H9 (cell line): ENCODE measurements around the gene MYCBP2. TPM values are rescaled to one million over a fixed set of nuclear protein-coding genes. Genes with fewer than 3 reads are reported as not detected.

ENCODE experiments used
- DNase-seq: peaks from one replicate; pipeline ENCODE4 v3.0.0-alpha.2; 2017
- H2AFZ ChIP-seq: one replicate; pipeline ENCODE4 v1.6.1; 2013; ENCODE audit warnings: mild to moderate bottlenecking, low read length, control low read depth, moderate library complexity
- H2AK5ac ChIP-seq: 2 replicates; pipeline ENCODE4 v1.6.1; 2013; ENCODE audit warnings: low read length, control low read depth, mixed read lengths; ENCODE audit not compliant: insufficient read length
- H2BK120ac ChIP-seq: one replicate; pipeline ENCODE4 v1.6.1; 2013; ENCODE audit warnings: low read depth, mild to moderate bottlenecking, low read length, control low read depth, inconsistent platforms; ENCODE audit not compliant: poor library complexity, severe bottlenecking
- H2BK12ac ChIP-seq: 2 replicates; pipeline ENCODE4 v1.6.1; 2013; ENCODE audit warnings: low read length, control low read depth, mixed read lengths, low read depth; ENCODE audit not compliant: insufficient read length
- H2BK15ac ChIP-seq: 2 replicates; pipeline ENCODE4 v1.6.1; 2013; ENCODE audit warnings: low read depth, low read length, control low read depth
- H2BK20ac ChIP-seq: one replicate; pipeline ENCODE4 v1.6.1; 2013; ENCODE audit warnings: low read depth, mild to moderate bottlenecking, low read length, control low read depth, inconsistent platforms; ENCODE audit not compliant: poor library complexity, severe bottlenecking
- H2BK5ac ChIP-seq: 2 replicates; pipeline ENCODE4 v1.6.1; 2013; ENCODE audit warnings: low read length, control low read depth, mixed read lengths; ENCODE audit not compliant: insufficient read length
- H3K14ac ChIP-seq: 2 replicates; pipeline ENCODE4 v1.6.1; 2013; ENCODE audit warnings: low read length, control low read depth; ENCODE audit not compliant: insufficient read depth
- H3K18ac ChIP-seq: 2 replicates; pipeline ENCODE4 v1.6.1; 2013; ENCODE audit warnings: low read depth, mild to moderate bottlenecking, mixed read lengths, low read length, control low read depth; ENCODE audit not compliant: insufficient read length
- H3K23ac ChIP-seq: 2 replicates; pipeline ENCODE4 v1.6.1; 2013; ENCODE audit warnings: low read length, control low read depth, mixed read lengths, low read depth; ENCODE audit not compliant: insufficient read length
- H3K23me2 ChIP-seq: 2 replicates; pipeline ENCODE4 v1.6.1; 2013; ENCODE audit warnings: low read depth, mild to moderate bottlenecking, mixed read lengths, low read length, control low read depth; ENCODE audit not compliant: insufficient read length, poor library complexity, severe bottlenecking
- H3K27ac ChIP-seq: 2 replicates; pipeline ENCODE4 v1.5.1; 2013; ENCODE audit warnings: low read length, control low read depth, mixed read lengths, low read depth; ENCODE audit not compliant: insufficient read length
- H3K27me3 ChIP-seq: 2 replicates; pipeline ENCODE4 v1.6.1; 2013; ENCODE audit warnings: low read length, control low read depth, inconsistent platforms; ENCODE audit not compliant: insufficient read depth
- H3K4ac ChIP-seq: 2 replicates; pipeline ENCODE4 v1.6.1; 2013; ENCODE audit warnings: low read depth, mild to moderate bottlenecking, control low read depth, inconsistent platforms, low read length, moderate library complexity
- H3K4me1 ChIP-seq: 2 replicates; pipeline ENCODE4 v1.6.1; 2013; ENCODE audit warnings: low read length, control low read depth, inconsistent platforms; ENCODE audit not compliant: insufficient read depth
- H3K4me2 ChIP-seq: 2 replicates; pipeline ENCODE4 v1.6.1; 2013; ENCODE audit warnings: low read length, control low read depth, mixed read lengths; ENCODE audit not compliant: insufficient read length, insufficient read depth
- H3K56ac ChIP-seq: 2 replicates; pipeline ENCODE4 v1.6.1; 2013; ENCODE audit warnings: low read depth, mild to moderate bottlenecking, mixed read lengths, low read length, control low read depth; ENCODE audit not compliant: insufficient read length
- H3K79me1 ChIP-seq: 2 replicates; pipeline ENCODE4 v1.6.1; 2013; ENCODE audit warnings: low read depth, mild to moderate bottlenecking, moderate library complexity, low read length, control low read depth, inconsistent platforms; ENCODE audit not compliant: insufficient read depth, poor library complexity, severe bottlenecking
- H3K79me2 ChIP-seq: 2 replicates; pipeline ENCODE4 v1.6.1; 2013; ENCODE audit warnings: low read length, control low read depth, inconsistent platforms; ENCODE audit not compliant: insufficient read depth
- H3K9ac ChIP-seq: 2 replicates; pipeline ENCODE4 v1.6.1; 2013; ENCODE audit warnings: low read length, control low read depth, mixed read lengths; ENCODE audit not compliant: insufficient read length; ENCODE audit errors: extremely low read depth
- H3K9me3 ChIP-seq: one replicate; pipeline ENCODE4 v1.6.1; 2013; ENCODE audit warnings: low read depth, low read length, inconsistent platforms; ENCODE audit not compliant: control insufficient read depth
- H3T11ph ChIP-seq: one replicate; pipeline ENCODE4 v1.6.1; 2013; ENCODE audit warnings: mild to moderate bottlenecking, low read length, control low read depth, inconsistent platforms
- H4K20me1 ChIP-seq: one replicate; pipeline ENCODE4 v1.6.1; 2013; ENCODE audit not compliant: control insufficient read depth, insufficient read length, insufficient read depth
- H4K5ac ChIP-seq: 2 replicates; pipeline ENCODE4 v1.6.1; 2013; ENCODE audit warnings: low read depth, mild to moderate bottlenecking, mixed read lengths, low read length, control low read depth; ENCODE audit not compliant: insufficient read length
- H4K8ac ChIP-seq: replicated peaks from 2 replicates; pipeline ENCODE4 v1.6.1; 2013; ENCODE audit warnings: low read length, control low read depth, mixed read lengths, low read depth; ENCODE audit not compliant: insufficient read length
- H4K91ac ChIP-seq: 2 replicates; pipeline ENCODE4 v1.6.1; 2013; ENCODE audit warnings: low read depth, mild to moderate bottlenecking, moderate library complexity, mixed read lengths, low read length, control low read depth; ENCODE audit not compliant: insufficient read length
- H3K27ac Mint-ChIP-seq, 3 experiments: 2 replicates in 2 of 3; 3 replicates in 1 of 3; pipeline ENCODE4 v1.8.0; 2020 to 2021; ENCODE audit warnings: mixed read lengths in 3 of 3, mild to moderate bottlenecking in 1 of 3, moderate library complexity in 1 of 3
- H3K27me3 Mint-ChIP-seq: 2 replicates; pipeline ENCODE4 v1.8.0; 2021; ENCODE audit warnings: low read depth, mild to moderate bottlenecking, moderate library complexity, mixed read lengths
- H3K36me3 Mint-ChIP-seq, 3 experiments: 2 replicates in 2 of 3; 3 replicates in 1 of 3; pipeline ENCODE4 v1.8.0; 2020 to 2021; ENCODE audit warnings: low read depth in 3 of 3, mixed read lengths in 3 of 3; ENCODE audit not compliant: insufficient read depth in 1 of 3
- H3K4me1 Mint-ChIP-seq, 2 experiments: 2 replicates each; pipeline ENCODE4 v1.8.0; 2020; ENCODE audit warnings: mixed read lengths in 2 of 2
- H3K4me3 Mint-ChIP-seq, 2 experiments: 2 replicates in 1 of 2; 3 replicates in 1 of 2; pipeline ENCODE4 v1.8.0; 2020 to 2021; ENCODE audit warnings: mild to moderate bottlenecking in 2 of 2, mixed read lengths in 2 of 2, moderate library complexity in 1 of 2
- H3K9me3 Mint-ChIP-seq, 2 experiments: 2 replicates in 1 of 2; 3 replicates in 1 of 2; pipeline ENCODE4 v1.8.0; 2020; ENCODE audit warnings: mild to moderate bottlenecking in 2 of 2, mixed read lengths in 2 of 2, moderate library complexity in 1 of 2
- CTCF ChIP-seq: fragments of 200-600 bp; sonication (generic); conservative IDR thresholded peaks from 3 replicates; pipeline ENCODE4 v1.8.0; 2021; ENCODE audit warnings: antibody characterized with exemption, mild to moderate bottlenecking
- WGBS: extraction: QIAGEN DNeasy Blood & Tissue Kit; methylation state at CpG from one replicate; pipeline ENCODE4 v1.1.7; 2013; ENCODE audit warnings: missing lambda C conversion rate, low lambda C conversion rate, mixed read lengths; ENCODE audit not compliant: insufficient read length; ENCODE audit errors: extremely low coverage; 5-methylcytosine and 5-hydroxymethylcytosine counted together
- total RNA-seq: library from RNA; stranded (reverse); gene quantifications from 2 replicates; pipeline ENCODE4 v1.2.1, GENCODE V29; 2021

MYCBP2 gene
- total RNA-seq, 1 experiment from 2014 or later: 32.0 TPM

- no peak overlapping the region for H4K8ac ChIP-seq
- no peaks in the 10 kb centered on the region; the same call in 1 of the 2 replicates for H3K27me3 ChIP-seq
- H3K79me2 ChIP-seq: no peaks in the 10 kb centered on the region
- H4K20me1 ChIP-seq: no peaks in the 10 kb centered on the region
- H2BK120ac ChIP-seq: no peak overlapping the region
- no peak overlapping the region for H2AFZ ChIP-seq
- no peak overlapping the region for H3K23ac ChIP-seq
- no peak overlapping the region for H3K27ac Mint-ChIP-seq
- no peak overlapping the region for H3T11ph ChIP-seq
- no peak overlapping the region for H3K4ac ChIP-seq
- H4K91ac ChIP-seq: no peak overlapping the region
- no peak for TF ChIP-seq CTCF
- no peak overlapping the region for H3K14ac ChIP-seq
- peaks cover 31 to 34% of the 10 kb centered on the region in 2 experiments for H3K4me1 Mint-ChIP-seq
- H2BK12ac ChIP-seq: no peak overlapping the region
- no peak overlapping the region for H3K9ac ChIP-seq
- no peaks in the 10 kb centered on the region for H3K23me2 ChIP-seq
- H2AK5ac ChIP-seq: no peak overlapping the region
- H3K56ac ChIP-seq: no peak overlapping the region
- H2BK15ac ChIP-seq: no peak overlapping the region
- no peak overlapping the region for H3K27ac ChIP-seq
- peaks cover 0 to 9% (median 0%) of the 10 kb centered on the region in 3 experiments; a peak in 2 of 7 replicates for H3K36me3 Mint-ChIP-seq
- H3K4me3 Mint-ChIP-seq: no peak overlapping the region
- no CpG with 5 or more reads among the region's 1 CpG for WGBS
- H3K4me2 ChIP-seq: no peak overlapping the region
- no peak for DNase-seq
- peaks cover 7% of the 10 kb centered on the region; the same call in 1 of the 2 replicates for H3K4me1 ChIP-seq
- H4K5ac ChIP-seq: no peak overlapping the region
- no peak overlapping the region for H3K18ac ChIP-seq
- no peak overlapping the region for H2BK5ac ChIP-seq
- H3K27me3 Mint-ChIP-seq: no peaks in the 10 kb centered on the region; the same call in none of the 2 replicates
- no peaks in the 10 kb centered on the region for H3K79me1 ChIP-seq
- H3K9me3 ChIP-seq: no peaks in the 10 kb centered on the region
- H2BK20ac ChIP-seq: no peak overlapping the region
- peaks cover 0 to 4% of the 10 kb centered on the region in 2 experiments; a peak in 3 of 5 replicates for H3K9me3 Mint-ChIP-seq
These were observed 45.4 kb upstream of the MYCBP2 start for GRCh38 chr13:77372275-77372674.
